IMR-90 (cell line): ENCODE data around the gene LCE1B. TPM values are rescaled to one million over a fixed set of nuclear protein-coding genes. Genes with fewer than 3 reads are reported as not detected.

Source experiments
- ATAC-seq: fragments of 200-7000 bp; cut with Tn5 transposase; 2 replicates; pipeline ENCODE4 v1.9.1; 2020; ENCODE audit warnings: low read depth, mild to moderate bottlenecking, moderate library complexity
- Bru-seq: library from RNA; stranded (reverse); fragments of 400-500 nt; gene quantifications from one replicate; lab custom pipeline; 2021; lab: Mats Ljungman, UMichigan
- BruChase-seq, 2 experiments: library from RNA; stranded (reverse); fragments of 400-500 nt; gene quantifications; one replicate each; lab custom pipeline; 2021; lab: Mats Ljungman, UMichigan
- BruUV-seq: library from RNA; stranded (reverse); fragments of 400-500 nt; replicated peaks from 2 replicates; lab custom pipeline; 2021; lab: Mats Ljungman, UMichigan
- CTCF ChIA-PET: fragments of 300-600 bp; formaldehyde crosslinking; extraction: SDS; loops from one replicate; lab custom pipeline; 2021; ENCODE audit warnings: antibody characterized with exemption; lab: Yijun Ruan, JAX
- POLR2A ChIA-PET: fragments of 300-600 bp; sonication (Branson Sonifier 250); formaldehyde crosslinking; loops from one replicate; lab custom pipeline; 2022; ENCODE audit warnings: antibody characterized with exemption; ENCODE audit not compliant: unreplicated experiment; lab: Charles Lee
- DNase-seq: peaks from one replicate; pipeline ENCODE4 v3.0.0; 2013
- H2AFZ ChIP-seq: replicated peaks from 2 replicates; pipeline ENCODE3; 2013; ENCODE audit warnings: low read length, mild to moderate bottlenecking; ENCODE audit not compliant: poor library complexity
- H2AK5ac ChIP-seq: 2 replicates; pipeline ENCODE4 v1.6.1; 2013; ENCODE audit warnings: low read depth, low read length, inconsistent platforms
- H2AK9ac ChIP-seq: replicated peaks from 2 replicates; pipeline ENCODE3; 2013; ENCODE audit warnings: mild to moderate bottlenecking, low read depth, low read length, moderate library complexity; ENCODE audit not compliant: poor library complexity
- H2BK120ac ChIP-seq: 2 replicates; pipeline ENCODE4 v1.6.1; 2013; ENCODE audit warnings: low read depth, low read length, inconsistent platforms
- H2BK15ac ChIP-seq: 3 replicates; pipeline ENCODE4 v1.6.1; 2013; ENCODE audit warnings: low read depth, low read length, inconsistent platforms
- H2BK20ac ChIP-seq: 2 replicates; pipeline ENCODE4 v1.6.1; 2013; ENCODE audit warnings: low read depth, mild to moderate bottlenecking, inconsistent platforms, low read length, moderate library complexity
- H2BK5ac ChIP-seq: 2 replicates; pipeline ENCODE4 v1.6.1; 2013; ENCODE audit warnings: mild to moderate bottlenecking, low read depth, low read length, inconsistent platforms; ENCODE audit not compliant: poor library complexity, severe bottlenecking
- H3K14ac ChIP-seq: replicated peaks from 2 replicates; pipeline ENCODE4 v1.6.1; 2013; ENCODE audit warnings: low read depth, low read length, inconsistent platforms
- H3K18ac ChIP-seq: 2 replicates; pipeline ENCODE4 v1.6.1; 2013; ENCODE audit warnings: low read depth, low read length, control low read depth
- H3K23ac ChIP-seq: 2 replicates; pipeline ENCODE4 v1.6.1; 2013; ENCODE audit warnings: low read depth, low read length, inconsistent platforms
- H3K27ac ChIP-seq: 2 replicates; pipeline ENCODE4 v1.5.1; 2013; ENCODE audit warnings: mild to moderate bottlenecking, control low read depth, low read length; ENCODE audit not compliant: insufficient read depth
- H3K27me3 ChIP-seq: 2 replicates; pipeline ENCODE4 v1.6.1; 2013; ENCODE audit warnings: low read length; ENCODE audit not compliant: control insufficient read depth, insufficient read depth
- H3K36me3 ChIP-seq: 2 replicates; pipeline ENCODE4 v1.6.1; 2013; ENCODE audit warnings: low read length, mixed read lengths; ENCODE audit not compliant: control insufficient read depth, insufficient read depth
- H3K4ac ChIP-seq: 2 replicates; pipeline ENCODE4 v1.6.1; 2013; ENCODE audit warnings: low read depth, low read length, inconsistent platforms
- H3K4me1 ChIP-seq: 2 replicates; pipeline ENCODE4 v1.6.1; 2013; ENCODE audit warnings: low read length, mixed read lengths; ENCODE audit not compliant: control insufficient read depth, insufficient read depth
- H3K4me2 ChIP-seq: 2 replicates; pipeline ENCODE4 v1.6.1; 2013; ENCODE audit warnings: low read depth, mild to moderate bottlenecking, control low read depth, low read length, moderate library complexity
- H3K4me3 ChIP-seq: 2 replicates; pipeline ENCODE4 v1.5.1; 2013; ENCODE audit warnings: low read depth, mild to moderate bottlenecking, control low read depth, low read length, moderate library complexity; ENCODE audit not compliant: insufficient read depth
- H3K56ac ChIP-seq: 2 replicates; pipeline ENCODE4 v1.6.1; 2013; ENCODE audit warnings: low read length, inconsistent platforms; ENCODE audit not compliant: insufficient read depth; ENCODE audit errors: extremely low read depth
- H3K79me1 ChIP-seq, 2 experiments: 2 replicates each; pipeline ENCODE4 v1.6.1; 2013; ENCODE audit warnings: low read length in 2 of 2, inconsistent platforms in 1 of 2, low read depth in 1 of 2
- H3K9ac ChIP-seq: 2 replicates; pipeline ENCODE4 v1.6.1; 2013; ENCODE audit warnings: low read depth, low read length, control low read depth
- H3K9me1 ChIP-seq: 2 replicates; pipeline ENCODE4 v1.6.1; 2013; ENCODE audit warnings: low read length, inconsistent platforms; ENCODE audit not compliant: insufficient read depth
- H3K9me3 ChIP-seq: 2 replicates; pipeline ENCODE4 v1.6.1; 2013; ENCODE audit warnings: low read length; ENCODE audit not compliant: control insufficient read depth, insufficient read depth
- H4K20me1 ChIP-seq: 2 replicates; pipeline ENCODE4 v1.6.1; 2013; ENCODE audit warnings: low read length, inconsistent platforms; ENCODE audit not compliant: insufficient read depth
- H4K5ac ChIP-seq: 2 replicates; pipeline ENCODE4 v1.6.1; 2013; ENCODE audit warnings: mild to moderate bottlenecking, low read depth, low read length, control low read depth
- H4K8ac ChIP-seq, 2 experiments: 2 replicates each; pipeline ENCODE4 v1.6.1; 2013; ENCODE audit warnings: low read depth in 2 of 2, low read length in 2 of 2, control low read depth in 1 of 2, inconsistent platforms in 1 of 2
- H4K91ac ChIP-seq: 2 replicates; pipeline ENCODE4 v1.6.1; 2013; ENCODE audit warnings: low read depth, low read length, inconsistent platforms; ENCODE audit not compliant: insufficient read depth
- CEBPB ChIP-seq: IDR thresholded peaks from 2 replicates; pipeline ENCODE4 v1.6.1; 2012; ENCODE audit warnings: low read depth, low read length, improper control_type of control experiment
- CHD1 ChIP-seq: IDR thresholded peaks from 2 replicates; pipeline ENCODE4 v1.6.1; 2012; ENCODE audit warnings: low read depth, low read length, improper control_type of control experiment
- CTCF ChIP-seq: conservative IDR thresholded peaks from 2 replicates; pipeline ENCODE4 v1.5.1; 2012; ENCODE audit warnings: mild to moderate bottlenecking, low read depth, low read length, improper control_type of control experiment
- MXI1 ChIP-seq: IDR thresholded peaks from 2 replicates; pipeline ENCODE4 v1.6.1; 2012; ENCODE audit warnings: low read depth, mild to moderate bottlenecking, low read length, moderate library complexity, borderline replicate concordance
- NFE2L2 ChIP-seq: fragments of 150-350 bp; IDR thresholded peaks from 2 replicates; pipeline ENCODE4 v1.6.1; 2016; ENCODE audit warnings: low read depth, mild to moderate bottlenecking, low read length
- POLR2A ChIP-seq: IDR thresholded peaks from 2 replicates; pipeline ENCODE4 v1.6.1; 2012; ENCODE audit warnings: mild to moderate bottlenecking, low read depth, low read length
- RAD21 ChIP-seq: IDR thresholded peaks from 2 replicates; pipeline ENCODE4 v1.6.1; 2012; ENCODE audit warnings: low read length, improper control_type of control experiment
- RCOR1 ChIP-seq: IDR thresholded peaks from 2 replicates; pipeline ENCODE4 v1.6.1; 2012; ENCODE audit warnings: mild to moderate bottlenecking, low read length, improper control_type of control experiment; ENCODE audit not compliant: insufficient replicate concordance
- SMC3 ChIP-seq: fragments of 150-350 bp; IDR thresholded peaks from 2 replicates; pipeline ENCODE4 v1.6.1; 2016; ENCODE audit warnings: low read depth, mild to moderate bottlenecking, antibody characterized with exemption, low read length, moderate library complexity
- USF2 ChIP-seq: fragments of 150-350 bp; IDR thresholded peaks from 2 replicates; pipeline ENCODE4 v1.6.1; 2017; ENCODE audit warnings: mild to moderate bottlenecking, antibody characterized with exemption, low read length, low read depth
- WGBS, 2 experiments: methylation state at CpG; one replicate each; pipeline versions ENCODE4 v1.1.5 to v1.1.7; 2013; ENCODE audit warnings: missing lambda C conversion rate in 2 of 2; ENCODE audit not compliant: insufficient read length in 1 of 2; ENCODE audit errors: extremely low coverage in 2 of 2; 5-methylcytosine and 5-hydroxymethylcytosine counted together
- dilution Hi-C: fragments of 300-500 bp; cut with HindIII; formaldehyde crosslinking; loops from one replicate; pipeline ENCODE4 v1.14.3; 2018; ENCODE audit warnings: low sequenced_read_pairs; ENCODE audit not compliant: unreplicated experiment
- in situ Hi-C: fragments of 300-500 bp; cut with MboI; formaldehyde crosslinking; loops from 3 replicates; pipeline ENCODE4 v1.14.3; 2019; ENCODE audit warnings: low sequenced_read_pairs, inconsistent platforms, mixed read lengths
- intact Hi-C: fragments of 100-400 bp; cut with micrococcal nuclease; formaldehyde crosslinking; loops from 2 replicates; pipeline ENCODE4 v1.10.0; 2022
- long read RNA-seq: library from polyadenylated mRNA; unstranded; transcript quantifications from one replicate; pipeline ENCODE4 v2.0.0, GENCODE V29; 2021; ENCODE audit not compliant: unreplicated experiment
- polyA plus RNA-seq, 3 experiments: library from polyadenylated mRNA; depleted of rRNA; stranded (reverse); fragments of >200 nt; gene quantifications; 2 replicates each; pipeline ENCODE4 v1.2.3, GENCODE V29; 2012; ENCODE audit warnings: low replicate concordance in 1 of 3
- total RNA-seq: library from RNA; depleted of rRNA; stranded (reverse); fragments of >200 nt; gene quantifications from 2 replicates; pipeline ENCODE4 v1.2.3, GENCODE V29; 2012; rRNA removed

The LCE1B gene
- not detected in 2 replicates for total RNA-seq
- polyA plus RNA-seq (2012; rRNA removed): not detected in 2 replicates
- polyA plus RNA-seq (2012; cell fraction: cytosol; rRNA removed): not detected in 2 replicates
- not detected in 2 replicates for polyA plus RNA-seq (2012; cell fraction: nucleus; rRNA removed; ENCODE audit: low replicate concordance)
- Bru-seq, nascent RNA: not detected
- BruChase-seq, experiment 1, labeled RNA remaining after a 6-hour chase: not detected
- BruChase-seq, experiment 2, labeled RNA remaining after a 2-hour chase: not detected
- long read RNA-seq: 0 reads

DNA sequence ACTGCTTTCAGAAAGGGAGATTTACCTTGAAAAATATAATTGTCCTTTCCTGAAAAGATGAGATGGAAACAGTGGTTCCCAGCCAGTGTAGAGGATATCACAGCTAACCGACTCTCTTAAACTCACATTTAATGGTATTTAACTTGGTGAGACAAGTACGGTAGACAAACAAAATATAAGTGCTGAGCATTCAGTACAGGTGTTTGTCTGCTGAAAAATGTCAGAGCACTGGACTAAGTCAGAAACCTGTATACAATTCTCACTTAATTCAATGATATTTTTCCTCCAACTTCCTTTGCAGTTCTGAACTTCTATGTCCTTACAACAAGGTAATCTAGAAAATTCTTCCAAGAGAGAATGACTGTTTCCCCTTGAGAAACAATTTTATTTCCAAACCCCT lies at the start of gene LCE1B:
LCE1B (plus strand) TSS at position 301 of the 400 bp plus-strand sequence. CDS start 476 bp downstream, outside the sequence.
- no peak within 1 kb of the TSS for H3K18ac ChIP-seq
- no peak within 1 kb of the TSS for H4K5ac ChIP-seq
- TF ChIP-seq RCOR1 (no peak), USF2 (no peak), SMC3 (no peak), POLR2A (no peak), NFE2L2 (no peak), CTCF (no peak), CEBPB (no peak), RAD21 (no peak), CHD1 (no peak), MXI1 (no peak)
- POLR2A ChIA-PET: no interaction called here
- no peak within 1 kb of the TSS for H2BK120ac ChIP-seq
- no peak within 1 kb of the TSS for H3K4me2 ChIP-seq
- intact Hi-C loops (no loop called here), dilution Hi-C loops (no loop called here), in situ Hi-C loops (no loop called here)
- no peak within 1 kb of the TSS for H3K4ac ChIP-seq
- H4K91ac ChIP-seq: no peak within 1 kb of the TSS
- no peaks in the 10 kb centered on the region for H3K27me3 ChIP-seq
- H3K14ac ChIP-seq: no peak within 1 kb of the TSS
- no peaks in the 10 kb centered on the region for H3K36me3 ChIP-seq
- no peak within 1 kb of the TSS for H3K23ac ChIP-seq
- ATAC-seq (no peak), DNase-seq (no peak)
- no peak within 1 kb of the TSS for H2AK9ac ChIP-seq
- CTCF ChIA-PET: no interaction called here
- H3K9me1 ChIP-seq: no peaks in the 10 kb centered on the region
- no peak within 1 kb of the TSS for H3K4me3 ChIP-seq
- H2BK15ac ChIP-seq: no peak within 1 kb of the TSS
- no CpG with 5 or more reads among the region's 2 CpGs for WGBS, 2 experiments
- no peaks in the 10 kb centered on the region for H4K20me1 ChIP-seq
- no peaks in the 10 kb centered on the region for H3K4me1 ChIP-seq
- no peak within 1 kb of the TSS for H2BK5ac ChIP-seq
- BruUV-seq: no TSS peak
- H3K27ac ChIP-seq: no peak within 1 kb of the TSS
- H2AFZ ChIP-seq: no peak within 1 kb of the TSS
- H2BK20ac ChIP-seq: no peak within 1 kb of the TSS
- no peak within 1 kb of the TSS for H3K9ac ChIP-seq
- H2AK5ac ChIP-seq: no peak within 1 kb of the TSS
- no peak within 1 kb of the TSS for H4K8ac ChIP-seq
- H3K9me3 ChIP-seq: peaks cover 2% of the 10 kb centered on the region; the same call in 1 of the 2 replicates
- no peaks in the 10 kb centered on the region for H3K79me1 ChIP-seq
- H3K56ac ChIP-seq: no peak within 1 kb of the TSS
